IMR-90 (cell line): ENCODE data around the gene TENM4.

Experiments used
- BHLHE40 ChIP-seq: fragments of 150-350 bp; IDR thresholded peaks from 2 replicates; pipeline ENCODE4 v1.6.1; 2016; ENCODE audit warnings: mild to moderate bottlenecking, low read depth, low read length
- CEBPB ChIP-seq: IDR thresholded peaks from 2 replicates; pipeline ENCODE4 v1.6.1; 2012; ENCODE audit warnings: low read depth, low read length, improper control_type of control experiment
- MXI1 ChIP-seq: IDR thresholded peaks from 2 replicates; pipeline ENCODE4 v1.6.1; 2012; ENCODE audit warnings: low read depth, mild to moderate bottlenecking, low read length, moderate library complexity, borderline replicate concordance
- POLR2A ChIP-seq: IDR thresholded peaks from 2 replicates; pipeline ENCODE4 v1.6.1; 2012; ENCODE audit warnings: mild to moderate bottlenecking, low read depth, low read length
- RFX5 ChIP-seq: IDR thresholded peaks from 2 replicates; pipeline ENCODE4 v1.8.0; 2012; ENCODE audit warnings: low read depth, mild to moderate bottlenecking, low read length, moderate library complexity
- TF ChIP-seq, protein P1 (sequence below): conservative IDR thresholded peaks from 2 replicates; pipeline ENCODE4 v1.5.1; 2012; ENCODE audit warnings: mild to moderate bottlenecking, low read depth, low read length, improper control_type of control experiment

- no peak for TF ChIP-seq POLR2A
- TF ChIP-seq, protein P1, sequence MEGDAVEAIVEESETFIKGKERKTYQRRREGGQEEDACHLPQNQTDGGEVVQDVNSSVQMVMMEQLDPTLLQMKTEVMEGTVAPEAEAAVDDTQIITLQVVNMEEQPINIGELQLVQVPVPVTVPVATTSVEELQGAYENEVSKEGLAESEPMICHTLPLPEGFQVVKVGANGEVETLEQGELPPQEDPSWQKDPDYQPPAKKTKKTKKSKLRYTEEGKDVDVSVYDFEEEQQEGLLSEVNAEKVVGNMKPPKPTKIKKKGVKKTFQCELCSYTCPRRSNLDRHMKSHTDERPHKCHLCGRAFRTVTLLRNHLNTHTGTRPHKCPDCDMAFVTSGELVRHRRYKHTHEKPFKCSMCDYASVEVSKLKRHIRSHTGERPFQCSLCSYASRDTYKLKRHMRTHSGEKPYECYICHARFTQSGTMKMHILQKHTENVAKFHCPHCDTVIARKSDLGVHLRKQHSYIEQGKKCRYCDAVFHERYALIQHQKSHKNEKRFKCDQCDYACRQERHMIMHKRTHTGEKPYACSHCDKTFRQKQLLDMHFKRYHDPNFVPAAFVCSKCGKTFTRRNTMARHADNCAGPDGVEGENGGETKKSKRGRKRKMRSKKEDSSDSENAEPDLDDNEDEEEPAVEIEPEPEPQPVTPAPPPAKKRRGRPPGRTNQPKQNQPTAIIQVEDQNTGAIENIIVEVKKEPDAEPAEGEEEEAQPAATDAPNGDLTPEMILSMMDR: no peak
- TF ChIP-seq RFX5: no peak
- no peak for TF ChIP-seq BHLHE40
- no peak for TF ChIP-seq CEBPB
- TF ChIP-seq MXI1: no peak
These were observed 535.1 kb downstream of the TENM4 start for GRCh38 chr11:78905756-78906155.
